Measurements from ENCODE around the gene VCP.

GRCh38 chr9:35079426-35080341 is 7.3 kb upstream of the VCP start, which contains the start of gene FANCG:
- TF ChIP-seq CTCF (IDR thresholded peaks at IDR 0.05) (no peak), POLR2A (IDR thresholded peaks at IDR 0.05) (no peak)
